ENCODE results near the gene D2HGDH. TPM values are rescaled to one million over a fixed set of nuclear protein-coding genes. Genes with fewer than 3 reads are reported as not detected.
A peak's percentile ranks its signal among the peaks of the same experiment; 100 is the strongest.

The D2HGDH gene
- total and polyA plus RNA-seq, 2 of the 13 experiments (the other 11 are each of a cell fraction or from before 2014, with no cell fraction given), result 19.2 to 20.3 TPM

DNA sequence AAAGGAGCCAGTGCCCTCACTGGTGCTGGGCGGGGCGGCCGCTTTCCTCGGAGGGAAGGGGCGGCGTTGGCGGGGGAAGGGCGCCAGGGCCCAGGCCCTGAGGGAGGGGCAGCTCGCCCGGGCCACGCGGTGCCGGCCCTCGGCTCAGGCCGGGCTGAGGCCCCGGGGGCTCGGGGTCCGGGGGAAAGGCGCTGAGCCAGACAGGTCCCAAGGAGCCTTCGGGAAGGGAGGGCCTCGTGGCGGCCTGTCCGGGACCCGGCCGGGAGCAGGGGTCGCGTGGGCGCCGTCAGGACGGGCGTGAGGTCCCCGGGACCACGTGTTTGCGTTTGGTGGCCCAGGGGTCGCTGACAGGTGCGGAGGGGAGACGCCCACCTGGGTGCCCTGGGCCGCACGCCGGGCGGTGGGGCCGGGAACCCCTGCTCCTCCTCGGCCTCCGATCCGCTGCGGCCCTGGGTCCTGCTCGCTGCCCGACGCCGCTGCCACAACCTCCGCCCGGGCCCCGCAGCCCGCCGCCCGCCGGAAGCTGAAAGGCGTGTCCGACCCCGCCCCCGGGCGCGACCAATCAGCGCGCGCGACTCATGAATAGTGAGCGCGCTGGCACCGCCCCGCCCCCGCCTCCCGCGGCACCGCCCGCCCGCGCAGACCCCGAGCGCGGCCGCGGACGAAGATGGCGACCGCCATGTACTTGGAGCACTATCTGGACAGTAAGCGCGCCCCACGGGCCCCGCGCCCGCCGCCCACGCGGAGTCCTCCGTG, 32.9 kb upstream of the D2HGDH start, which contains the start of gene ING5 (continued):
- TF ChIP-seq, protein P1, sequence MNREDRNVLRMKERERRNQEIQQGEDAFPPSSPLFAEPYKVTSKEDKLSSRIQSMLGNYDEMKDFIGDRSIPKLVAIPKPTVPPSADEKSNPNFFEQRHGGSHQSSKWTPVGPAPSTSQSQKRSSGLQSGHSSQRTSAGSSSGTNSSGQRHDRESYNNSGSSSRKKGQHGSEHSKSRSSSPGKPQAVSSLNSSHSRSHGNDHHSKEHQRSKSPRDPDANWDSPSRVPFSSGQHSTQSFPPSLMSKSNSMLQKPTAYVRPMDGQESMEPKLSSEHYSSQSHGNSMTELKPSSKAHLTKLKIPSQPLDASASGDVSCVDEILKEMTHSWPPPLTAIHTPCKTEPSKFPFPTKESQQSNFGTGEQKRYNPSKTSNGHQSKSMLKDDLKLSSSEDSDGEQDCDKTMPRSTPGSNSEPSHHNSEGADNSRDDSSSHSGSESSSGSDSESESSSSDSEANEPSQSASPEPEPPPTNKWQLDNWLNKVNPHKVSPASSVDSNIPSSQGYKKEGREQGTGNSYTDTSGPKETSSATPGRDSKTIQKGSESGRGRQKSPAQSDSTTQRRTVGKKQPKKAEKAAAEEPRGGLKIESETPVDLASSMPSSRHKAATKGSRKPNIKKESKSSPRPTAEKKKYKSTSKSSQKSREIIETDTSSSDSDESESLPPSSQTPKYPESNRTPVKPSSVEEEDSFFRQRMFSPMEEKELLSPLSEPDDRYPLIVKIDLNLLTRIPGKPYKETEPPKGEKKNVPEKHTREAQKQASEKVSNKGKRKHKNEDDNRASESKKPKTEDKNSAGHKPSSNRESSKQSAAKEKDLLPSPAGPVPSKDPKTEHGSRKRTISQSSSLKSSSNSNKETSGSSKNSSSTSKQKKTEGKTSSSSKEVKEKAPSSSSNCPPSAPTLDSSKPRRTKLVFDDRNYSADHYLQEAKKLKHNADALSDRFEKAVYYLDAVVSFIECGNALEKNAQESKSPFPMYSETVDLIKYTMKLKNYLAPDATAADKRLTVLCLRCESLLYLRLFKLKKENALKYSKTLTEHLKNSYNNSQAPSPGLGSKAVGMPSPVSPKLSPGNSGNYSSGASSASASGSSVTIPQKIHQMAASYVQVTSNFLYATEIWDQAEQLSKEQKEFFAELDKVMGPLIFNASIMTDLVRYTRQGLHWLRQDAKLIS (CRISPR knock-in tag; IDR thresholded peaks at IDR 0.05), result no peak
- TF ChIP-seq ZNF552 (CRISPR knock-in tag; IDR thresholded peaks at IDR 0.05; ENCODE audit: borderline replicate concordance) (peak; percentile 89; the same call in 1 of the 2 replicates), ZNF124 (CRISPR knock-in tag; IDR thresholded peaks at IDR 0.05) (peak; percentile 49; the same call in 1 of the 2 replicates), ZNF143 (CRISPR knock-in tag; IDR thresholded peaks at IDR 0.05) (peak; percentile 40), ARNTL (CRISPR knock-in tag; IDR thresholded peaks at IDR 0.05) (peak; percentile 72), ZNF282 (IDR thresholded peaks at IDR 0.05; ENCODE audit: partially characterized antibody) (no peak), ASH2L (IDR thresholded peaks at IDR 0.05; ENCODE audit: insufficient read length, low read depth, low read length) (peak; percentile 63), GATA4 (IDR thresholded peaks at IDR 0.05; ENCODE audit: borderline replicate concordance, low read depth) (no peak; the same call in 1 of the 2 replicates), ATM (IDR thresholded peaks at IDR 0.05; ENCODE audit: borderline replicate concordance) (no peak)
- TF ChIP-seq, protein P2, sequence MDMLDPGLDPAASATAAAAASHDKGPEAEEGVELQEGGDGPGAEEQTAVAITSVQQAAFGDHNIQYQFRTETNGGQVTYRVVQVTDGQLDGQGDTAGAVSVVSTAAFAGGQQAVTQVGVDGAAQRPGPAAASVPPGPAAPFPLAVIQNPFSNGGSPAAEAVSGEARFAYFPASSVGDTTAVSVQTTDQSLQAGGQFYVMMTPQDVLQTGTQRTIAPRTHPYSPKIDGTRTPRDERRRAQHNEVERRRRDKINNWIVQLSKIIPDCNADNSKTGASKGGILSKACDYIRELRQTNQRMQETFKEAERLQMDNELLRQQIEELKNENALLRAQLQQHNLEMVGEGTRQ (IDR thresholded peaks at IDR 0.05; ENCODE audit: low read depth, low read length), result no peak
- TF ChIP-seq, protein P2 (CRISPR knock-in tag; IDR thresholded peaks at IDR 0.05; ENCODE audit: borderline replicate concordance), result no peak
- TF ChIP-seq, protein P3, sequence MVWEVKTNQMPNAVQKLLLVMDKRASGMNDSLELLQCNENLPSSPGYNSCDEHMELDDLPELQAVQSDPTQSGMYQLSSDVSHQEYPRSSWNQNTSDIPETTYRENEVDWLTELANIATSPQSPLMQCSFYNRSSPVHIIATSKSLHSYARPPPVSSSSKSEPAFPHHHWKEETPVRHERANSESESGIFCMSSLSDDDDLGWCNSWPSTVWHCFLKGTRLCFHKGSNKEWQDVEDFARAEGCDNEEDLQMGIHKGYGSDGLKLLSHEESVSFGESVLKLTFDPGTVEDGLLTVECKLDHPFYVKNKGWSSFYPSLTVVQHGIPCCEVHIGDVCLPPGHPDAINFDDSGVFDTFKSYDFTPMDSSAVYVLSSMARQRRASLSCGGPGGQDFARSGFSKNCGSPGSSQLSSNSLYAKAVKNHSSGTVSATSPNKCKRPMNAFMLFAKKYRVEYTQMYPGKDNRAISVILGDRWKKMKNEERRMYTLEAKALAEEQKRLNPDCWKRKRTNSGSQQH (CRISPR knock-in tag; IDR thresholded peaks at IDR 0.05; ENCODE audit: low read depth), result no peak; the same call in 1 of the 2 replicates
- TF ChIP-seq, protein P4, sequence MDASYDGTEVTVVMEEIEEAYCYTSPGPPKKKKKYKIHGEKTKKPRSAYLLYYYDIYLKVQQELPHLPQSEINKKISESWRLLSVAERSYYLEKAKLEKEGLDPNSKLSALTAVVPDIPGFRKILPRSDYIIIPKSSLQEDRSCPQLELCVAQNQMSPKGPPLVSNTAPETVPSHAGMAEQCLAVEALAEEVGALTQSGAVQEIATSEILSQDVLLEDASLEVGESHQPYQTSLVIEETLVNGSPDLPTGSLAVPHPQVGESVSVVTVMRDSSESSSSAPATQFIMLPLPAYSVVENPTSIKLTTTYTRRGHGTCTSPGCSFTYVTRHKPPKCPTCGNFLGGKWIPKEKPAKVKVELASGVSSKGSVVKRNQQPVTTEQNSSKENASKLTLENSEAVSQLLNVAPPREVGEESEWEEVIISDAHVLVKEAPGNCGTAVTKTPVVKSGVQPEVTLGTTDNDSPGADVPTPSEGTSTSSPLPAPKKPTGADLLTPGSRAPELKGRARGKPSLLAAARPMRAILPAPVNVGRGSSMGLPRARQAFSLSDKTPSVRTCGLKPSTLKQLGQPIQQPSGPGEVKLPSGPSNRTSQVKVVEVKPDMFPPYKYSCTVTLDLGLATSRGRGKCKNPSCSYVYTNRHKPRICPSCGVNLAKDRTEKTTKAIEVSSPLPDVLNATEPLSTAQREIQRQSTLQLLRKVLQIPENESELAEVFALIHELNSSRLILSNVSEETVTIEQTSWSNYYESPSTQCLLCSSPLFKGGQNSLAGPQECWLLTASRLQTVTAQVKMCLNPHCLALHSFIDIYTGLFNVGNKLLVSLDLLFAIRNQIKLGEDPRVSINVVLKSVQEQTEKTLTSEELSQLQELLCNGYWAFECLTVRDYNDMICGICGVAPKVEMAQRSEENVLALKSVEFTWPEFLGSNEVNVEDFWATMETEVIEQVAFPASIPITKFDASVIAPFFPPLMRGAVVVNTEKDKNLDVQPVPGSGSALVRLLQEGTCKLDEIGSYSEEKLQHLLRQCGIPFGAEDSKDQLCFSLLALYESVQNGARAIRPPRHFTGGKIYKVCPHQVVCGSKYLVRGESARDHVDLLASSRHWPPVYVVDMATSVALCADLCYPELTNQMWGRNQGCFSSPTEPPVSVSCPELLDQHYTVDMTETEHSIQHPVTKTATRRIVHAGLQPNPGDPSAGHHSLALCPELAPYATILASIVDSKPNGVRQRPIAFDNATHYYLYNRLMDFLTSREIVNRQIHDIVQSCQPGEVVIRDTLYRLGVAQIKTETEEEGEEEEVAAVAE (CRISPR knock-in tag; IDR thresholded peaks at IDR 0.05; ENCODE audit: borderline replicate concordance), result no peak

Measured in HepG2 (cell line).